ENCODE measurements around the gene MAP2K6.

The MAP2K6 gene

GRCh38 chr17:69578385-69578936 lies 164.0 kb downstream of the MAP2K6 start:
- no peak for DNase-seq (ENCODE audit: low read depth)

DNA sequence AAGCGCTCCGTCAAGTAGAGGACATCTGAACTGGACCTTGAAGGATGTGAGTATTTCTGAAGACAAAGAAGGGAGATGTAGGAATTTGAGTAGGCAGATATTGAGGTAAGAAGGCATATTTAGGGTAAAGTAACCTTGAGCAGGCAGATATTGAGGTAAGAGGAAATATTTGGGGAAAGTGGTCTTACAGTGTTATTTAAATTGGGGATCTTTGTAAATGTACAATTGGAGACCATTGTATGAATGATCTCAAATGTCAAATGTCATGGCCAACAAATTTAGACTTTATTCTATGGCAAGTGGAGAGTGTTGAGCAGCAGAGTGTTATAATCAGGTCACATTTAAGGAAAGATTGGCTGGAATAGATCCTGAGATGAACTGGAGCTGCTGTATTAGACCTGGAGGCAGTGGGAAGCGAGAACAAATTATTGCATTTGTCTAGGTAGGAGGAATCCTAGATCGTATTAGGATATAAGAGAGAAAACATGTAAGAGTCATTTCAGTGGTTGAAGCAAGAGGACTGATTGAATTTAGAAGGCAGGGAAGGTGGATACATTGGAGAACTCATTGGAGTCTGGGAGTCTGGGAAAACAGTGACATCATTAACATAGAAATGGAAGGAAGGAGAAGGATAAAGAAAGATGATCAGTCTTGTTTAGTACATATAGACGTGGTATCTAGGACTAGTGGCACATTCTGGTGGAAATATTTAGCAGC lies 165.6 kb downstream of the MAP2K6 start:
- no peak for DNase-seq (ENCODE audit: low read depth)

DNA sequence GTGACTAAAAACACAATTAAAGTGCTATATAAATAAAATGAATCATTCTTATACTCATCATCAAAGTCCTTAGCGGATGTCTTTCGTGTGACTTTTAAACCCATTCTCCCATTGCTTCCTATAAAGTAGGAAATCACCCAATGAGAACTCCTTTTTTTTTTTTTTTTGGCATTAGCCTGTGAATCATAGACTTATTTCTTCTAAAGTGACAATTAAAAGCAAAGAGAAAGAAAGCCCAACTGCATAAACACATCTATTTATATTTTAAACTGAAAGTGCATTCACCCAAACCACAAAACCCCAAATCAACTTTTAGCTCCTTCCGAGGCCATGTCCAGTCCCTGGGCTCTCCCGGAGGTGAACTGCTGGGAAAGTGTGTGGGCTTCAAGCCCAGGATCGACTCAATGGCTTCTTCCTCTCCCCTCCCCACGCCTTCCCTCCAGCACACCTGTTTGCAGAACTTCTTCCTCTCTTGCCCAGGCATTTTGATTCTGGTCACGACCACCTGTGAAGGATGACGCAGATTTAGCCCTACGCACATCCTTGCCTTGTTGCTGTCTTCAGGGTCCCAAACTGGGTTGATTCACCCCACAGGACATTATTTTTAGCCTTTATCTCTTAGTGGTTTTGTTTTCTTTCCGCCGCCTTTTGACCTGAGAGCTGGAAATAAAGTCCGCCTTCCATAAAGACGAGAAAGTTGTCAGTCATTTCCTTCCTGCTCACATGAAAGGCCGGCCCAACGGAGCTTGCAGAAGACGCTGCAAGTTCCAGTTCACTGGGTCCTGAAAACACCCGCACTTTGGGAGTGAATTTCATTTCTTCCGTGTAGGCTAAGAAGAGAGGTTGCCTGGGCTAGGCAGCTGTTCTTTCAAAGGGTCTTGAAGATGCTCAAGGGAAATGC lies 166.8 kb downstream of the MAP2K6 start:
- no peak for DNase-seq (ENCODE audit: low read depth)

DNA sequence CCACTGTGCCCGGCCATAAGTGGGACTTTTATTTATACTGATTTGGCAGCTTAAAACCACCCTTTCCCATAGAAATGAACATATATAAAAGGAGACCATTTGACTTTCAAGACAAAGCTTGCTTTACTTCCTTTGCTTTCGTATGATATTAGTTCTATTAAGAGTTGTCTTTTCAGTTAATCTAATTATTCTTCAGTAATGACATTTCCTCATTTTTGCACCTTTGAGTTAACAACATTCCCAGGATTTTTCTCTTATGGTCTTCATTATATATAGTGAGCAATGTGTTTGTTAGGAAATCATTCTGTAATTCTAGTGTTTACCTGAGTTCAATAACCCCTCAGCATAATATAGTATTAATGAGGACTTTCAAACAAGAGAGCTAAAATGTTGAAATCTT lies 173.8 kb downstream of the MAP2K6 start:
- no peak for DNase-seq (ENCODE audit: low read depth)

DNA sequence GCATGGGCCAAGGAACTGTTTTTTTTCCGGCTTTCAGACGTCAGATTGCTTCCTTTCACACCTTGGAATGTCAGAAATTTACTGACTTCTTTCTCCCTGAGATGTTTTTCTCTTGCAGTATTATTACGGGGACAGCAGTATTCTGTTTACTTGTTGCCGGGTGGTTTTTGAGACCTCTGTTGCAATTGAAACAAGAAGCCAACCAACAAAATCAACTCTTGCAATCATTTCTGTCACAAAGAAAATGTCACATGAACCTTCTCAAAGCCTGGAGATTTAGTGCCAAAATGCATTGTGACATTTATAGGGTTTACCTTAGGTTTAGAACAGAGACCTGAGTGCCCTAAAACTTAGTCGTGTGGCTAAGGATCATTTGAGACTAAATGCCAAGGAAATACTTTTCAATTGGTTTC lies 174.3 kb downstream of the MAP2K6 start:
- no peak for DNase-seq (ENCODE audit: low read depth)

- DNase-seq (ENCODE audit: low read depth), result no peak
Measured at GRCh38 chr17:69590671-69591070, 176.2 kb downstream of the MAP2K6 start.

DNA sequence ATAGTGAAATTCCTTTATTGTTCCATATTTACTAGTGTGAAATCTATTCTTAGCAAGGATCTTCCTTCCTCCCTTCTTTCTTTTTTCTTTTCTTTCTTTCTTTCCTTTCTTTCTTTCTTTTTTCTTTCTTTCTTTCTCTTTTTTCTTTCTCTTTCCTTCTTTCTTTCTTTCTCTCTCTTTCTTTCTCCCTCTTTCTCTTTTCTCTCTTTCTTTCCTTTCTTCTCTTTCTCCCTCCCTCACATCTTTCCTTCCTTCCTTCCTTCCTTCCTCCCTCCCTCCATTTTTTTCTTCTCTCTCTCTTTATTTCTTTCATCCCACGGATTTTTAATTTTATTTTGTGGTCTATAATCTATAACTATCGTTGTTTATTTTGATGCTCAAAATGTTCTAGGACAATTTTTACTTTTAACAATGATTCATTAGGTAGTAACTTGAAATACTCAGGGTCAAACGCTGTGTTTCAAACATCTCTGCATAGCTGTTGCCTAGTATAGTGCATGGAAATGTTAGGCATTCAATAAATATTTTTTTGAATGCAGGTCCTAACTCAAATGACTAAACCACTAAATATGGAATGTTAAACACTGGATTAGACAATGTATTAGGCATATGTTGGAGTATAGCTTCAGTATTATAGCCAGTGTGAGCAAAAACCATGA lies 178.3 kb downstream of the MAP2K6 start:
- no peak for DNase-seq (ENCODE audit: low read depth)

DNA sequence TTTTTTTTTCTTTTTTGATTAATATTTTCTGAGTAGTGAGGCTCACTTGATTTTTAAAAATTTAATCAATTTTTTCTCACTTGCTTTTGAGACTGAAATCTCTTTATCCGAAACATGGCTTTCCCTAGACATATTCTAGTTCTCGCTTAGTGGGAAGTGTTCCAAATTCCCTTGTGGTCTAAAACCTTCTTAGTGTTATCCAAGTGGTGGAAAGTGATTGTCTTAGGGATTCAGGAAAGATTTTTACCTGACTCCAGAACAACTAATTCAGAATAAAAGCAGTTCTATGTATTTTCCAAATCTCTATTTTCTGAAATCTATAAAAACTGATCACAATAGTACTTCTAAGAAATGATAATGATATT lies 178.8 kb downstream of the MAP2K6 start:
- DNase-seq (ENCODE audit: low read depth), result no peak

DNA sequence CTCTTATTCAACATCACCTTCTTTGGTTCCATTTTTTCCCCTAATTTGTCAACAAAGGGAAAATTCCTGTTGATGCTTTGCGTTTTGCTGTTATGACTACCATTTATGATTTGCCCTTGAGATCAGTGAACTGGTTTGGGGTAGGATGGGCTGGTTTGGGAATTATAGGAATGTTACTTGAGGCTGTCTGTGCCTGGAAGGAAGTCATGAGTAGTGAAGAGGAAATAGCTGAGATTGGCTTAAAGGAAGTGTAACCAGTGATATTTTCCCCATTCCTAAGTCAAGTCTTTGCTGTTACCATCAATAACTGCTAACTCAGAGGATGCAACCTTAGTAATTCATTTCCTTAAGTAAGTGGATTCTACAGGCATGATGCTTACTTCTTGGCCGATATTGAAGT lies 179.2 kb downstream of the MAP2K6 start:
- no peak for DNase-seq (ENCODE audit: low read depth)

DNA sequence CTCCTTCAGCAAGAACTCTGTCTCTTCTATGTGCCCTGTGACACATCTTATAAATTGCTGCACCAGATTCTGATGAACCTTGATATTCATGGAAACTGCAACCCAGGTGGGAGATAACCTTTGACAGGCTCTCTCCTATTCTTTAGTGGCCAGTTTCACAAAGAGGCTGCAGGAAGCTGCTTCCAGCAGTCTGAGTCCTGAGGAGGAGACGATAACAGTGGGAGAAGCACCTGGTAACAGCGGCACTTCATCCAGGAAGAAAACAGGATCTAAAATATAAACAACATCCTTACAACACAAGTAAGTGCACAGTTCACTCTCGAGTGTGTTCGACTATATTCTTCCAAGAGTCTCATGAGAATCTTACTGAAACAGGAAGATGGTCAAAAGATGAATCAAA lies 180.1 kb downstream of the MAP2K6 start:
- DNase-seq (ENCODE audit: low read depth), result no peak

DNA sequence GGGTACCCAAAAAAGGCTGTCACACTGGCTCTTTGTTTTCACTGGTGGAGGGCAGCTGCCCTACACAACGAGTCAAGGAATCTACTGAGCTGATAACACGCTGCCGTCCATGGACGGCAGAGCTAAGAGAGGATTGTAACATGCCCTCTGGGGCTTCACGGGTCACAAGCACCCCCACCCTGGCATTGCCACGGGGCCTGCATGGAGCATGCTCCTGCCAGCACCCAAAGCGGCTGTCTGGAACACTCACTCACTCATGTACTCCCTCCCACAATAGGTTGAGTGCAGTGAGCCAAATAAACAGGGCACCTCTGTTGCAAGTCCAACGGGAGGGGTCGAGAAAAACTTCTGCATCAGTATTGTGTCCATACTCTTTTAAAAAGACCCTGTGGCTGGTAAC lies 181.6 kb downstream of the MAP2K6 start:
- no peak for DNase-seq (ENCODE audit: low read depth)

DNA sequence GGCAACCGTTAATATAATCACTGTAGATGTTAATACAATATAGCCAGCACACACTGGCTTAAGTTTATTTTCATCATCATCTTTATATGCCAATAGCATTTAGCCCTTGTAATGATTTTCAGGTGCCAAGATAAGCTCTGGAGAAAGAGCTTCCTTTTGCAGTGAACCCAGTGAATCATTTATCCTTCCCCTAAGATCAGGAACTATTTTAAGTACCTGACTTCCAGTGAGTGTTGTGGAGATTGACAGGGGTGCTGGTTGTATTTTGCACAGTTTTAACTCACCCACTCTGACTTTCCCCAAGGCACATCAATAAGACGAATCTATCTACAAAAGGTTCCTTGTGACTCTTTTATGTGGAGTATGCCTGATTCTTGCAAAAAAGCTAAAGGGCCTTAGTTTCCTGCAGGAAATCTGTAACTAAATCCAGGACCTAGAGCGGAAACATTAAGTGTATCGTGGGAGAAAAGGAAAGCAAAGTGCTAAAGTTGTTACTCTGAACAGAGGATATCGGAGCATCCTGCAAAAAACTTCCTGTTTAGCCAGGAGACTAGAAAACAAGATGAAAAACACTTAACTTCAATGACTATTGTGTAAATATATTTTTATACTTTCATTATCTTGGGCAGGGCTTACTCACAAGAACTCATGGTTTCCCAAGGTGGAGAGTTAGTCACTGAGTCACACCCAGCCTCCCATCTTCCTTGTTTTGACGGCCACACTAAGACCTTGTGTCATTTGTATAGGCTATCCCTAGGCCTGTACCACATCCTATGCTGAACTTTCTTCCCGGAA lies 183.6 kb downstream of the MAP2K6 start:
- DNase-seq (ENCODE audit: low read depth), result no peak

DNA sequence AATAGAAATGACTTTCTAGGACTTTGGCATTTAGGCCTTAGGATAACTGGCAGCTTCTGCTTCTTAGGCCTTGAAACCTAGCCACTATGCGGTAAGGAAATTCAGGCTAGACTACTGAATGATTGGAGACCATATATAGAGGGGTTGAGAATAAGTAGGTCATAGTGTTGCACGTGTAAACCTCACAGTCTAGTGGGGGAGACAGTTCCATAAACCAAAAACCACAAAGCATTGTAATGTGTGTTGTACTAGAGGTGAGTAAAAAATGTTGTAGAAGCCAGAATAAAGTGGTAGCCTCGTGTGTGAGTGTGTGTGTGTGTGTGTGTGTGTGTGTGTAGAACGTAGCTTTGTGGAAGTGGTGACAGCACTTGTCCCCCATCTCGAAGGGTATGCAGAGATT lies 188.5 kb downstream of the MAP2K6 start:
- DNase-seq (ENCODE audit: low read depth), result no peak

Measured in activated T-cell treated with anti-CD3 and anti-CD28 coated beads for 48 hours (primary cell).